ENCODE data around the gene RIPK4. TPM values are rescaled to one million over a fixed set of nuclear protein-coding genes. Genes with fewer than 3 reads are reported as not detected.

Gene RIPK4
- total RNA-seq, 1 donor from 2014 or later, result 6.4 TPM

GRCh38 chr21:41755934-41756773, 10.7 kb downstream of the RIPK4 start:
- Histone ChIP-seq H3K4me3 (no peak overlapping the region), H3K4me1 (peaks cover 0 to 1% of the 10 kb centered on the region in 2 donors), H3K27ac (no peak overlapping the region), H3K9me3 (no peaks in the 10 kb centered on the region), H3K27me3 (no peaks in the 10 kb centered on the region), H3K36me3 (peaks cover 0 to 2% of the 10 kb centered on the region in 2 donors)
- DNase-seq (ENCODE audit: low spot score in 2 of 2), result no peak
- no peak for TF ChIP-seq CTCF (IDR thresholded peaks at IDR 0.05)
- intact Hi-C loops (cut with DNase I), result no loop called here

- intact Hi-C loops (cut with DNase I), result no loop called here
- no peaks in the 10 kb centered on the region for H3K27me3 ChIP-seq
- H3K4me1 ChIP-seq, result no peaks in the 10 kb centered on the region
- no peak overlapping the region for H3K27ac ChIP-seq
- no peak overlapping the region for H3K4me3 ChIP-seq
- no peak for TF ChIP-seq CTCF (IDR thresholded peaks at IDR 0.05)
- H3K9me3 ChIP-seq, result no peaks in the 10 kb centered on the region
- DNase-seq (ENCODE audit: low spot score in 2 of 2), result no peak
- H3K36me3 ChIP-seq, result peaks cover 0 to 2% of the 10 kb centered on the region in 2 donors
These were observed 11.5 kb downstream of the RIPK4 start for GRCh38 chr21:41755258-41755933.

- Histone ChIP-seq H3K9me3 (no peaks in the 10 kb centered on the region), H3K4me3 (no peak overlapping the region), H3K36me3 (peaks cover 0 to 2% of the 10 kb centered on the region in 2 donors), H3K27me3 (no peaks in the 10 kb centered on the region), H3K27ac (no peak overlapping the region), H3K4me1 (no peaks in the 10 kb centered on the region)
- no peak for DNase-seq (ENCODE audit: low spot score in 2 of 2)
- intact Hi-C loops (cut with DNase I), result no loop called here
- no peak for TF ChIP-seq CTCF (IDR thresholded peaks at IDR 0.05)
These were observed 12.4 kb downstream of the RIPK4 start for GRCh38 chr21:41754479-41754891.

GRCh38 chr21:41753006-41753898, 13.6 kb downstream of the RIPK4 start:
- intact Hi-C loops (cut with DNase I), result no loop called here
- H3K4me3 ChIP-seq, result no peak overlapping the region

More at GRCh38 chr21:41753006-41753898, 13.6 kb downstream of the RIPK4 start:
- no peak for DNase-seq (ENCODE audit: low spot score in 2 of 2)
- no peaks in the 10 kb centered on the region for H3K9me3 ChIP-seq
- no peak overlapping the region for H3K27ac ChIP-seq
- no peaks in the 10 kb centered on the region for H3K4me1 ChIP-seq
- peaks cover 0 to 2% of the 10 kb centered on the region in 2 donors for H3K36me3 ChIP-seq
- no peaks in the 10 kb centered on the region for H3K27me3 ChIP-seq
- TF ChIP-seq CTCF (IDR thresholded peaks at IDR 0.05), result no peak

All from ascending aorta (tissue), 2 donors.